IMR-90 (cell line): ENCODE measurements around the gene MMP24. TPM values are rescaled to one million over a fixed set of nuclear protein-coding genes. Genes with fewer than 3 reads are reported as not detected.

Experiments used
- ATAC-seq: fragments of 200-7000 bp; cut with Tn5 transposase; 2 replicates; pipeline ENCODE4 v1.9.1; 2020; ENCODE audit warnings: low read depth, mild to moderate bottlenecking, moderate library complexity
- BruUV-seq: library from RNA; stranded (reverse); fragments of 400-500 nt; replicated peaks from 2 replicates; lab custom pipeline; 2021; lab: Mats Ljungman, UMichigan
- CTCF ChIA-PET: fragments of 300-600 bp; formaldehyde crosslinking; extraction: SDS; loops from one replicate; lab custom pipeline; 2021; ENCODE audit warnings: antibody characterized with exemption; lab: Yijun Ruan, JAX
- POLR2A ChIA-PET: fragments of 300-600 bp; sonication (Branson Sonifier 250); formaldehyde crosslinking; loops from one replicate; lab custom pipeline; 2022; ENCODE audit warnings: antibody characterized with exemption; ENCODE audit not compliant: unreplicated experiment; lab: Charles Lee
- DNase-seq: peaks from one replicate; pipeline ENCODE4 v3.0.0; 2013
- H2AFZ ChIP-seq: replicated peaks from 2 replicates; pipeline ENCODE3; 2013; ENCODE audit warnings: low read length, mild to moderate bottlenecking; ENCODE audit not compliant: poor library complexity
- H2AK5ac ChIP-seq: 2 replicates; pipeline ENCODE4 v1.6.1; 2013; ENCODE audit warnings: low read depth, low read length, inconsistent platforms
- H2AK9ac ChIP-seq: replicated peaks from 2 replicates; pipeline ENCODE3; 2013; ENCODE audit warnings: mild to moderate bottlenecking, low read depth, low read length, moderate library complexity; ENCODE audit not compliant: poor library complexity
- H2BK120ac ChIP-seq: 2 replicates; pipeline ENCODE4 v1.6.1; 2013; ENCODE audit warnings: low read depth, low read length, inconsistent platforms
- H2BK15ac ChIP-seq: 3 replicates; pipeline ENCODE4 v1.6.1; 2013; ENCODE audit warnings: low read depth, low read length, inconsistent platforms
- H2BK20ac ChIP-seq: 2 replicates; pipeline ENCODE4 v1.6.1; 2013; ENCODE audit warnings: low read depth, mild to moderate bottlenecking, inconsistent platforms, low read length, moderate library complexity
- H2BK5ac ChIP-seq: 2 replicates; pipeline ENCODE4 v1.6.1; 2013; ENCODE audit warnings: mild to moderate bottlenecking, low read depth, low read length, inconsistent platforms; ENCODE audit not compliant: poor library complexity, severe bottlenecking
- H3K14ac ChIP-seq: replicated peaks from 2 replicates; pipeline ENCODE4 v1.6.1; 2013; ENCODE audit warnings: low read depth, low read length, inconsistent platforms
- H3K18ac ChIP-seq: 2 replicates; pipeline ENCODE4 v1.6.1; 2013; ENCODE audit warnings: low read depth, low read length, control low read depth
- H3K23ac ChIP-seq: 2 replicates; pipeline ENCODE4 v1.6.1; 2013; ENCODE audit warnings: low read depth, low read length, inconsistent platforms
- H3K27ac ChIP-seq: 2 replicates; pipeline ENCODE4 v1.5.1; 2013; ENCODE audit warnings: mild to moderate bottlenecking, control low read depth, low read length; ENCODE audit not compliant: insufficient read depth
- H3K27me3 ChIP-seq: 2 replicates; pipeline ENCODE4 v1.6.1; 2013; ENCODE audit warnings: low read length; ENCODE audit not compliant: control insufficient read depth, insufficient read depth
- H3K36me3 ChIP-seq: 2 replicates; pipeline ENCODE4 v1.6.1; 2013; ENCODE audit warnings: low read length, mixed read lengths; ENCODE audit not compliant: control insufficient read depth, insufficient read depth
- H3K4ac ChIP-seq: 2 replicates; pipeline ENCODE4 v1.6.1; 2013; ENCODE audit warnings: low read depth, low read length, inconsistent platforms
- H3K4me1 ChIP-seq: 2 replicates; pipeline ENCODE4 v1.6.1; 2013; ENCODE audit warnings: low read length, mixed read lengths; ENCODE audit not compliant: control insufficient read depth, insufficient read depth
- H3K4me2 ChIP-seq: 2 replicates; pipeline ENCODE4 v1.6.1; 2013; ENCODE audit warnings: low read depth, mild to moderate bottlenecking, control low read depth, low read length, moderate library complexity
- H3K4me3 ChIP-seq: 2 replicates; pipeline ENCODE4 v1.5.1; 2013; ENCODE audit warnings: low read depth, mild to moderate bottlenecking, control low read depth, low read length, moderate library complexity; ENCODE audit not compliant: insufficient read depth
- H3K56ac ChIP-seq: 2 replicates; pipeline ENCODE4 v1.6.1; 2013; ENCODE audit warnings: low read length, inconsistent platforms; ENCODE audit not compliant: insufficient read depth; ENCODE audit errors: extremely low read depth
- H3K79me1 ChIP-seq, 2 experiments: 2 replicates each; pipeline ENCODE4 v1.6.1; 2013; ENCODE audit warnings: low read length in 2 of 2, inconsistent platforms in 1 of 2, low read depth in 1 of 2
- H3K9ac ChIP-seq: 2 replicates; pipeline ENCODE4 v1.6.1; 2013; ENCODE audit warnings: low read depth, low read length, control low read depth
- H3K9me1 ChIP-seq: 2 replicates; pipeline ENCODE4 v1.6.1; 2013; ENCODE audit warnings: low read length, inconsistent platforms; ENCODE audit not compliant: insufficient read depth
- H3K9me3 ChIP-seq: 2 replicates; pipeline ENCODE4 v1.6.1; 2013; ENCODE audit warnings: low read length; ENCODE audit not compliant: control insufficient read depth, insufficient read depth
- H4K20me1 ChIP-seq: 2 replicates; pipeline ENCODE4 v1.6.1; 2013; ENCODE audit warnings: low read length, inconsistent platforms; ENCODE audit not compliant: insufficient read depth
- H4K5ac ChIP-seq: 2 replicates; pipeline ENCODE4 v1.6.1; 2013; ENCODE audit warnings: mild to moderate bottlenecking, low read depth, low read length, control low read depth
- H4K8ac ChIP-seq, 2 experiments: 2 replicates each; pipeline ENCODE4 v1.6.1; 2013; ENCODE audit warnings: low read depth in 2 of 2, low read length in 2 of 2, control low read depth in 1 of 2, inconsistent platforms in 1 of 2
- H4K91ac ChIP-seq: 2 replicates; pipeline ENCODE4 v1.6.1; 2013; ENCODE audit warnings: low read depth, low read length, inconsistent platforms; ENCODE audit not compliant: insufficient read depth
- CEBPB ChIP-seq: IDR thresholded peaks from 2 replicates; pipeline ENCODE4 v1.6.1; 2012; ENCODE audit warnings: low read depth, low read length, improper control_type of control experiment
- CHD1 ChIP-seq: IDR thresholded peaks from 2 replicates; pipeline ENCODE4 v1.6.1; 2012; ENCODE audit warnings: low read depth, low read length, improper control_type of control experiment
- ELK1 ChIP-seq: fragments of 150-350 bp; IDR thresholded peaks from 2 replicates; pipeline ENCODE4 v1.6.1; 2016; ENCODE audit warnings: low read depth, mild to moderate bottlenecking, low read length, moderate library complexity, borderline replicate concordance
- MXI1 ChIP-seq: IDR thresholded peaks from 2 replicates; pipeline ENCODE4 v1.6.1; 2012; ENCODE audit warnings: low read depth, mild to moderate bottlenecking, low read length, moderate library complexity, borderline replicate concordance
- RAD21 ChIP-seq: IDR thresholded peaks from 2 replicates; pipeline ENCODE4 v1.6.1; 2012; ENCODE audit warnings: low read length, improper control_type of control experiment
- WGBS, 2 experiments: methylation state at CpG; one replicate each; pipeline versions ENCODE4 v1.1.5 to v1.1.7; 2013; ENCODE audit warnings: missing lambda C conversion rate in 2 of 2; ENCODE audit not compliant: insufficient read length in 1 of 2; ENCODE audit errors: extremely low coverage in 2 of 2; 5-methylcytosine and 5-hydroxymethylcytosine counted together
- dilution Hi-C: fragments of 300-500 bp; cut with HindIII; formaldehyde crosslinking; loops from one replicate; pipeline ENCODE4 v1.14.3; 2018; ENCODE audit warnings: low sequenced_read_pairs; ENCODE audit not compliant: unreplicated experiment
- in situ Hi-C: fragments of 300-500 bp; cut with MboI; formaldehyde crosslinking; loops from 3 replicates; pipeline ENCODE4 v1.14.3; 2019; ENCODE audit warnings: low sequenced_read_pairs, inconsistent platforms, mixed read lengths
- intact Hi-C: fragments of 100-400 bp; cut with micrococcal nuclease; formaldehyde crosslinking; loops from 2 replicates; pipeline ENCODE4 v1.10.0; 2022
- polyA plus RNA-seq, 3 experiments: library from polyadenylated mRNA; depleted of rRNA; stranded (reverse); fragments of >200 nt; gene quantifications; 2 replicates each; pipeline ENCODE4 v1.2.3, GENCODE V29; 2012; ENCODE audit warnings: low replicate concordance in 1 of 3
- total RNA-seq: library from RNA; depleted of rRNA; stranded (reverse); fragments of >200 nt; gene quantifications from 2 replicates; pipeline ENCODE4 v1.2.3, GENCODE V29; 2012

Gene MMP24
- total and polyA plus RNA-seq, 2 of the 4 experiments (the other 2 are of a cell fraction), result 0.36 to 0.79 TPM

GRCh38 chr20:35280523-35280922, 54.0 kb downstream of the MMP24 start:
- H2AK5ac ChIP-seq, result no peak overlapping the region
- no peak overlapping the region for H3K18ac ChIP-seq
- no peak overlapping the region for H4K5ac ChIP-seq
- CTCF ChIA-PET, result no interaction called here
- no peak overlapping the region for H4K91ac ChIP-seq
- H2BK15ac ChIP-seq, result no peak overlapping the region
- H2BK5ac ChIP-seq, result no peak overlapping the region
- H3K27me3 ChIP-seq, result no peaks in the 10 kb centered on the region
- H2AK9ac ChIP-seq, result no peak overlapping the region
- POLR2A ChIA-PET, result interaction anchor here (0.7 kb wide), 1 partner anchor 174 kb away, joined by 8 read pairs; no protein-coding TSS in a partner anchor
- peaks cover 10% of the 10 kb centered on the region for H3K9me1 ChIP-seq
- H3K36me3 ChIP-seq, result peaks cover 39% of the 10 kb centered on the region
- dilution Hi-C loops, result no loop called here
- no peak overlapping the region for H3K56ac ChIP-seq
- intact Hi-C loops, result no loop called here
- H4K20me1 ChIP-seq, result peaks cover 4% of the 10 kb centered on the region
- no peak for DNase-seq
- no peak overlapping the region for H4K8ac ChIP-seq
- H3K14ac ChIP-seq, result no peak overlapping the region
- no TSS peak for BruUV-seq
- no peak overlapping the region for H3K4ac ChIP-seq
- H2BK120ac ChIP-seq, result no peak overlapping the region
- no peak overlapping the region for H2BK20ac ChIP-seq
- H3K4me2 ChIP-seq, result no peak overlapping the region
- H3K27ac ChIP-seq, result no peak overlapping the region
- ATAC-seq, result no peak
- H3K79me1 ChIP-seq, result peaks cover 23 to 83% of the 10 kb centered on the region in 2 experiments
- no CpG with 5 or more reads among the region's 6 CpGs for WGBS, 2 experiments
- H3K23ac ChIP-seq, result no peak overlapping the region
- no peak overlapping the region for H2AFZ ChIP-seq
- H3K4me3 ChIP-seq, result no peak overlapping the region
- in situ Hi-C loops, result no loop called here
- H3K9ac ChIP-seq, result no peak overlapping the region
- peaks cover 12% of the 10 kb centered on the region for H3K4me1 ChIP-seq
- TF ChIP-seq MXI1 (no peak), RAD21 (no peak), CHD1 (no peak), CEBPB (no peak), ELK1 (no peak)
- no peaks in the 10 kb centered on the region for H3K9me3 ChIP-seq
